Duodenal mucosa (tissue), 2 donors: Measurements from ENCODE around the gene PALLD.

Experiments used
- H3K27ac ChIP-seq: one replicate; pipeline ENCODE4 v1.7.0; 2013; ENCODE audit warnings: low read depth, low read length
- H3K27me3 ChIP-seq, 2 donors: one replicate each; pipeline ENCODE4 v1.7.0; 2013; ENCODE audit warnings: low read length in 2 of 2, control low read depth in 1 of 2; ENCODE audit not compliant: insufficient read depth in 2 of 2, control insufficient read depth in 1 of 2
- H3K36me3 ChIP-seq, 2 donors: one replicate each; pipeline ENCODE4 v1.7.0; 2013; ENCODE audit warnings: low read length in 2 of 2, control low read depth in 1 of 2; ENCODE audit not compliant: insufficient read depth in 2 of 2, control insufficient read depth in 1 of 2
- H3K4me1 ChIP-seq, 2 donors: one replicate each; pipeline ENCODE4 v1.7.0; 2013; ENCODE audit warnings: low read length in 2 of 2, control low read depth in 1 of 2; ENCODE audit not compliant: insufficient read depth in 2 of 2, control insufficient read depth in 1 of 2
- H3K4me3 ChIP-seq, 2 donors: one replicate each; pipeline ENCODE4 v1.7.0; 2013; ENCODE audit warnings: low read length in 2 of 2, low read depth in 1 of 2
- H3K9ac ChIP-seq, 2 donors: one replicate each; pipeline ENCODE4 v1.7.0; 2013; ENCODE audit warnings: low read length in 2 of 2, low read depth in 1 of 2
- H3K9me3 ChIP-seq, 2 donors: one replicate each; pipeline ENCODE4 v1.7.0; 2013; ENCODE audit warnings: low read length in 2 of 2, control low read depth in 1 of 2; ENCODE audit not compliant: control insufficient read depth in 1 of 2

The PALLD gene

GRCh38 chr4:168490711-168491110 is 6.1 kb upstream of the PALLD start:
- H3K36me3 ChIP-seq, result no peaks in the 10 kb centered on the region
- H3K27me3 ChIP-seq, result no peaks in the 10 kb centered on the region
- H3K9me3 ChIP-seq, result no peaks in the 10 kb centered on the region

GRCh38 chr4:168491563-168491962 is 5.3 kb upstream of the PALLD start:
- H3K4me3 ChIP-seq, result no peak overlapping the region
- no peaks in the 10 kb centered on the region for H3K4me1 ChIP-seq

More at GRCh38 chr4:168490711-168491110, 6.1 kb upstream of the PALLD start:
- Histone ChIP-seq H3K4me1 (no peaks in the 10 kb centered on the region), H3K4me3 (no peak overlapping the region), H3K9ac (no peak overlapping the region), H3K27ac (no peak overlapping the region)

GRCh38 chr4:168498251-168498650 is 1.4 kb downstream of the PALLD start:
- H3K9ac ChIP-seq, result no peak overlapping the region
- H3K4me1 ChIP-seq, result no peaks in the 10 kb centered on the region
- H3K27ac ChIP-seq, result no peak overlapping the region
- H3K36me3 ChIP-seq, result no peaks in the 10 kb centered on the region
- H3K9me3 ChIP-seq, result no peaks in the 10 kb centered on the region
- H3K4me3 ChIP-seq, result no peak overlapping the region
- H3K27me3 ChIP-seq, result no peaks in the 10 kb centered on the region

More at GRCh38 chr4:168491563-168491962, 5.3 kb upstream of the PALLD start:
- H3K27ac ChIP-seq, result no peak overlapping the region
- H3K36me3 ChIP-seq, result no peaks in the 10 kb centered on the region
- no peak overlapping the region for H3K9ac ChIP-seq
- no peaks in the 10 kb centered on the region for H3K9me3 ChIP-seq
- H3K27me3 ChIP-seq, result no peaks in the 10 kb centered on the region

- H3K9me3 ChIP-seq, result no peaks in the 10 kb centered on the region
- H3K36me3 ChIP-seq, result no peaks in the 10 kb centered on the region
- no peaks in the 10 kb centered on the region for H3K27me3 ChIP-seq
- no peak overlapping the region for H3K9ac ChIP-seq
- H3K4me3 ChIP-seq, result no peak overlapping the region
- no peak overlapping the region for H3K27ac ChIP-seq
- H3K4me1 ChIP-seq, result no peaks in the 10 kb centered on the region
These were observed 2.4 kb downstream of the PALLD start for GRCh38 chr4:168499241-168499640.

GRCh38 chr4:168501407-168501806 is 4.6 kb downstream of the PALLD start:
- Histone ChIP-seq H3K9ac (no peak overlapping the region), H3K4me1 (peaks cover 0 to 9% of the 10 kb centered on the region in 2 donors), H3K9me3 (no peaks in the 10 kb centered on the region), H3K27me3 (no peaks in the 10 kb centered on the region), H3K27ac (no peak overlapping the region), H3K36me3 (no peaks in the 10 kb centered on the region), H3K4me3 (no peak overlapping the region)

- peaks cover 0 to 14% of the 10 kb centered on the region in 2 donors for H3K4me1 ChIP-seq
These were observed 6.0 kb downstream of the PALLD start for GRCh38 chr4:168502861-168503260.

GRCh38 chr4:168503652-168504362 is 7.0 kb downstream of the PALLD start:
- Histone ChIP-seq H3K9me3 (no peaks in the 10 kb centered on the region), H3K27ac (no peak overlapping the region), H3K4me3 (no peak overlapping the region), H3K9ac (no peak overlapping the region), H3K36me3 (no peaks in the 10 kb centered on the region), H3K4me1 (peaks cover 0 to 14% of the 10 kb centered on the region in 2 donors), H3K27me3 (no peaks in the 10 kb centered on the region)

More at GRCh38 chr4:168502861-168503260, 6.0 kb downstream of the PALLD start:
- no peak overlapping the region for H3K4me3 ChIP-seq
- H3K9ac ChIP-seq, result no peak overlapping the region
- H3K27me3 ChIP-seq, result no peaks in the 10 kb centered on the region
- H3K36me3 ChIP-seq, result no peaks in the 10 kb centered on the region
- no peaks in the 10 kb centered on the region for H3K9me3 ChIP-seq
- H3K27ac ChIP-seq, result no peak overlapping the region

- Histone ChIP-seq H3K27ac (no peak overlapping the region), H3K4me3 (no peak overlapping the region), H3K9me3 (no peaks in the 10 kb centered on the region), H3K36me3 (no peaks in the 10 kb centered on the region), H3K4me1 (peaks cover 0 to 14% of the 10 kb centered on the region in 2 donors), H3K9ac (no peak overlapping the region), H3K27me3 (no peaks in the 10 kb centered on the region)
These were observed 7.7 kb downstream of the PALLD start for GRCh38 chr4:168504526-168504925.

- no peaks in the 10 kb centered on the region for H3K27me3 ChIP-seq
- H3K9ac ChIP-seq, result no peak overlapping the region
- H3K27ac ChIP-seq, result no peak overlapping the region
- H3K9me3 ChIP-seq, result no peaks in the 10 kb centered on the region
- no peak overlapping the region for H3K4me3 ChIP-seq
- no peaks in the 10 kb centered on the region for H3K36me3 ChIP-seq
- peaks cover 0 to 18% of the 10 kb centered on the region in 2 donors for H3K4me1 ChIP-seq
These were observed 9.2 kb downstream of the PALLD start for GRCh38 chr4:168506014-168506413.

- no peaks in the 10 kb centered on the region for H3K27me3 ChIP-seq
These were observed 10.4 kb downstream of the PALLD start for GRCh38 chr4:168507178-168507815.

More at GRCh38 chr4:168507178-168507815, 10.4 kb downstream of the PALLD start:
- Histone ChIP-seq H3K9ac (no peak overlapping the region), H3K36me3 (no peaks in the 10 kb centered on the region), H3K9me3 (no peaks in the 10 kb centered on the region), H3K4me3 (peak overlapping the region in 1 of 2 donors; percentile 7), H3K4me1 (peaks cover 0 to 18% of the 10 kb centered on the region in 2 donors), H3K27ac (no peak overlapping the region)
